Stimulated activated naive CD8-positive, alpha-beta T cell treated with anti-CD3 and anti-CD28 coated beads, Interleukin-15, Interleukin-2, amounts not matched to agents 100 ng/mL and 50 ng/mL, for 24 hours (primary cell): ENCODE results near the gene GALNT7.
A peak's percentile ranks its signal among the peaks of the same experiment; 100 is the strongest.
"Not testable (repeated sequence)": the region's sequence is repeated elsewhere in the genome, so short reads cannot be mapped to it uniquely, and the experiment has no call there.

Experiments used
- H3K27ac Mint-ChIP-seq: one replicate; pipeline ENCODE4 v1.8.0; 2021; ENCODE audit warnings: mild to moderate bottlenecking, mixed read lengths
- H3K27me3 Mint-ChIP-seq: one replicate; pipeline ENCODE4 v1.8.0; 2021; ENCODE audit warnings: mixed read lengths
- H3K36me3 Mint-ChIP-seq: one replicate; pipeline ENCODE4 v1.8.0; 2021; ENCODE audit warnings: low read depth, mixed read lengths
- H3K4me1 Mint-ChIP-seq: one replicate; pipeline ENCODE4 v1.8.0; 2021; ENCODE audit warnings: low read depth, mixed read lengths
- H3K4me3 Mint-ChIP-seq: one replicate; pipeline ENCODE4 v1.8.0; 2021; ENCODE audit warnings: mild to moderate bottlenecking, mixed read lengths
- H3K9me3 Mint-ChIP-seq: one replicate; pipeline ENCODE4 v1.8.0; 2021; ENCODE audit warnings: mixed read lengths

The GALNT7 gene

GRCh38 chr4:173174184-173174583, 5.6 kb downstream of the GALNT7 start:
- Mint-ChIP-seq H3K4me3 (no peak overlapping the region), H3K27me3 (no peaks in the 10 kb centered on the region), H3K36me3 (no peaks in the 10 kb centered on the region), H3K9me3 (no peaks in the 10 kb centered on the region), H3K27ac (no peak overlapping the region), H3K4me1 (peaks cover 59% of the 10 kb centered on the region)

- H3K27me3 Mint-ChIP-seq, result no peaks in the 10 kb centered on the region
- H3K9me3 Mint-ChIP-seq, result no peaks in the 10 kb centered on the region
- H3K27ac Mint-ChIP-seq, result no peak overlapping the region
- H3K36me3 Mint-ChIP-seq, result no peaks in the 10 kb centered on the region
- H3K4me1 Mint-ChIP-seq, result peaks cover 59% of the 10 kb centered on the region
- no peak overlapping the region for H3K4me3 Mint-ChIP-seq
Observed at GRCh38 chr4:173174594-173175012, 6.0 kb downstream of the GALNT7 start.

DNA sequence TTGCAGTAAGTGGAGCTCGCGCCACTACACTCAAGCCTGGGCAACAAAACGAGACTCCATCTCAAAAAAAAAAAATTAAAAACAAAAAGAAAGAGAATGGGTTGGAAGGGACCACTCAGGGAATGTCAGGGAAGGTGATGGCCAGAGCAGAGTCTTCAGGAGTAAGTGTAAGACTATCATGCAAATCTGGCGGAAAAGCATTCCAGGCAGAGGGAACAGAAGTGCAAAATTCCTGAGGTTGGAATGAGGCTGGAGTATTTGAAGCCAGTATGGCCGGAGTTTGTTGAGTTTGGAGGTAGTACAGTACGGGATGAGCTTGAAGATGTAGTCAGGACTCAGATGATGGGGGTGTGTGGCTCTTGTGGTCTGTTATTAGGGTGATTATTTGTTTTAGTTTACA, 7.4 kb downstream of the GALNT7 start:
- H3K27ac Mint-ChIP-seq, result no peak overlapping the region
- H3K27me3 Mint-ChIP-seq, result no peaks in the 10 kb centered on the region
- H3K36me3 Mint-ChIP-seq, result no peaks in the 10 kb centered on the region
- H3K9me3 Mint-ChIP-seq, result no peaks in the 10 kb centered on the region
- peaks cover 54% of the 10 kb centered on the region for H3K4me1 Mint-ChIP-seq
- H3K4me3 Mint-ChIP-seq, result no peak overlapping the region

- Mint-ChIP-seq H3K36me3 (no peaks in the 10 kb centered on the region), H3K4me3 (no peak overlapping the region), H3K4me1 (peaks cover 52% of the 10 kb centered on the region), H3K9me3 (no peaks in the 10 kb centered on the region), H3K27ac (no peak overlapping the region), H3K27me3 (no peaks in the 10 kb centered on the region)
Observed at GRCh38 chr4:173177232-173177631, 8.6 kb downstream of the GALNT7 start.

DNA sequence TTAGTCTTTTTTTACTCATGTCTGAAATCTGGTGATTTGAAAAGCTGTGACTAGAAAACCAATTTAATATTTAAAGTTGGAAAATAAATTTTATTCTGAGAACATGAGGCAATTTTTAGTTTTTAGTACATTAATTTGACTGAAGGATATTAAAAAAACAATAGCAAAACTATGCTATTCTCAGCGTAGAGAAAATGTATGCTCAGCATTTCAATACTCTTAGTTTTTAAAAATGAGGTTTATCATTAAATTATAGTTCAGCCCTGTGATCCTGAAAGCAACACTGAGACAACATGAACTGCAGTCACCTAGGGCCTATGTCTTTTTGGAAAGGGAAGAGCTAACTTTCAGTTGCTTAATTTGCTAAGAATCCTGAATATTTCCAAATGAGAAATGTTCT, 9.5 kb downstream of the GALNT7 start:
- Mint-ChIP-seq H3K4me1 (peaks cover 51% of the 10 kb centered on the region), H3K9me3 (no peaks in the 10 kb centered on the region), H3K27ac (no peak overlapping the region), H3K4me3 (no peak overlapping the region), H3K36me3 (no peaks in the 10 kb centered on the region), H3K27me3 (no peaks in the 10 kb centered on the region)

- no peak overlapping the region for H3K27ac Mint-ChIP-seq
- H3K4me3 Mint-ChIP-seq, result no peak overlapping the region
- peaks cover 50% of the 10 kb centered on the region for H3K4me1 Mint-ChIP-seq
- no peaks in the 10 kb centered on the region for H3K9me3 Mint-ChIP-seq
- H3K36me3 Mint-ChIP-seq, result no peaks in the 10 kb centered on the region
- no peaks in the 10 kb centered on the region for H3K27me3 Mint-ChIP-seq
Observed at GRCh38 chr4:173181848-173182247, 13.2 kb downstream of the GALNT7 start.

- Mint-ChIP-seq H3K9me3 (no peaks in the 10 kb centered on the region), H3K27me3 (no peaks in the 10 kb centered on the region), H3K36me3 (no peaks in the 10 kb centered on the region), H3K27ac (no peak overlapping the region), H3K4me1 (peaks cover 45% of the 10 kb centered on the region), H3K4me3 (no peak overlapping the region)
Observed at GRCh38 chr4:173182403-173182802, 13.8 kb downstream of the GALNT7 start.

GRCh38 chr4:173183659-173184247, 15.1 kb downstream of the GALNT7 start:
- H3K27me3 Mint-ChIP-seq, H3K36me3 Mint-ChIP-seq, H3K9me3 Mint-ChIP-seq, H3K4me3 Mint-ChIP-seq, H3K27ac Mint-ChIP-seq: not testable (repeated sequence)
- H3K4me1 Mint-ChIP-seq, result peaks cover 45% of the 10 kb centered on the region

DNA sequence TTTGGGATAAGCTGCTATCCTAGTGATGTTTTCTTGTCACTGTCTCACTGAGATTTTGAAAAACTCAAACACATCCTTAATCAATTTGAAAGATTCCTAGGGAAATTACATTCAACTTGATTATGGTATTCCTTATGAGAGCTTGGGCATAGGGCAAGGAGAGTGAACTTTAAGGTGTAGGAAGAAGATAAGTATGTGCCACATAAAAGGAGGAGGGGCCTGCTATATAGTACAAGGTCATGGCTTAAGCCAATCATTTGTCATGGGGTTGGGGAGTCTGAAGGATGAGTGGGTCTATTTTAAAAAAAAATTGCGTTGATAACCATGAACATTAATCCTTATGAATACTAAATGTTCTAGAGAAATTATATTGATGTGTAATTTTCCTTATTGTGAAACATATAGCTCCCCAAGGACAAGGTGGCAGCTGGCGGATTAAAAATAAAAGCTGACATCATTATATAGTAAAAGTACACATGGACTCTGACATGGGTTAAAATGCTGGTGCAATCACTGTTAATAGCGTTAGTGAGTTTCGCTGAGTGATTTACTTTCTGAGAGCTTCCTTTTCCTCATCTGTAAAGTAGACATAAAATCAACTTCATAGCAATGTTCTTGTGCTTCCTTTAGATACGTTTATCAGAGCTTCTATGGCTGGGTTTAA, 17.4 kb downstream of the GALNT7 start:
- Mint-ChIP-seq H3K4me3 (no peak overlapping the region), H3K4me1 (peaks cover 56% of the 10 kb centered on the region), H3K36me3 (peaks cover 5% of the 10 kb centered on the region)

DNA sequence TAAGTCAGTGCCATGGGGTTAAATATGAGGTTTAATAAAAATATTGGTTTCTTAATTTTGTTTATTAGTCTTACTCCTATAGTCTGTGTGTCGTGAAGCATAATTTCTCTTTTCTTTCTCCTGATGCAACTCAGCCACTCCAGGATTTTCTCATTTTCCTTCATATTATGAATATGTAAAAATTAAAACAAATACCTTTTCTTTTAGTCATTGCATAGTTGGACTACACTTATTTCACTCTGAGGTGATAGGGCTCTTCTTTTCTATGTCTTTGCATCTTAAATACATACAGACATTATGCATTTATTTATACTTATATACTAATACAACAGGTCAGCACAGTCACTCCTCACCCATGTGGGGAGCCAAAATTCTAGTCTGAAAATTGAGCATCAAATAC, 19.1 kb downstream of the GALNT7 start:
- Mint-ChIP-seq H3K27me3 (no peaks in the 10 kb centered on the region), H3K27ac (no peak overlapping the region)

More for the DNA sequence above, 17.4 kb downstream of the GALNT7 start:
- H3K27me3 Mint-ChIP-seq, result no peaks in the 10 kb centered on the region
- H3K27ac Mint-ChIP-seq, result no peak overlapping the region
- no peaks in the 10 kb centered on the region for H3K9me3 Mint-ChIP-seq

DNA sequence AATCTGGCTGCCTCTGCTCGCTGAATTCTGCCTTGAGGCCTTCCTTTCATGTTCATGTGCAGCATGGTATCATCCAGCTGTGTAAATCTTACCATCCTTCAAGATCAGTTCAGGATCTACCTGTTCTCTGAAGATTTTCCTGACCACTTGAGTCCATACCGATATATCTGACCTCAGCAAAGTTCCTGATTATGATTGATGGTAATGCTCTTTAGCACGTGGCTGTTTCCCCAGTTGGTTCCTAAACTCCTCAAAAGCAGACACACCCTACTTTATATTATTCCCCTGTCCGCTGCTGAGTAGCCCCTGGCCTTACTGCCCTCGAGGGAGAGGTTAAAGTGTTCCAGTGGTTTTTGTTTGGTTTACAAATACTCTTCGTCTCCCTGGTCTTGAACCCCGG, 20.0 kb downstream of the GALNT7 start:
- no peaks in the 10 kb centered on the region for H3K9me3 Mint-ChIP-seq
- no peaks in the 10 kb centered on the region for H3K27me3 Mint-ChIP-seq
- no peak overlapping the region for H3K4me3 Mint-ChIP-seq
- H3K27ac Mint-ChIP-seq, result no peak overlapping the region
- peaks cover 59% of the 10 kb centered on the region for H3K4me1 Mint-ChIP-seq
- H3K36me3 Mint-ChIP-seq, result peaks cover 5% of the 10 kb centered on the region

More for the DNA sequence above, 19.1 kb downstream of the GALNT7 start:
- H3K4me3 Mint-ChIP-seq, result no peak overlapping the region
- peaks cover 58% of the 10 kb centered on the region for H3K4me1 Mint-ChIP-seq
- H3K36me3 Mint-ChIP-seq, result peaks cover 5% of the 10 kb centered on the region
- H3K9me3 Mint-ChIP-seq, result no peaks in the 10 kb centered on the region

DNA sequence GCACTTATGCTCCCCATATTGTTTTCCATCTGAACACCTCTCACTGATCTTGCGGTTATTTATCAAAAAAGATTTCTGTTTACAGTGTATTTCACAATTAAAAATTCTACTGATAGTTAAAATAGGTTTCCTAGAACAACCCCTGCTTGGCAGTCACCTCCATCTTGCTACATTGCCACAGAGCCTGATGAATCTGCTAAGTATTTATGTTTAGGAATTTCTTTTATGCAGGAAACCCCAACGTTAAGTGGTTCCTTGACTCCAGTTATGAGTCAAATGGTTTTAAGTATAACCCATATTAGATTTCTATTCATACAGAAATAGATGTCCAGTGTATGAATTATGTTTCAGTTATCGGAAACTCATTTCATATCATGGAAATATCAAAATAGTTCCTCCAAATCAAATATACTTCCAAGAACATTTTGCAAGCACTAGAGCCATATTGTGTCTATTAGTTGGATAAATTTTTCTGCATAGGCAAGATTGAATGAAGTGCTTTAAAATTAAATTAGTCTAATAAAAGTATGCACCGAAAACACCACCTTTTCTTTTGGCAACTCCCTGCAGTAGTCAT, 20.6 kb downstream of the GALNT7 start:
- Mint-ChIP-seq H3K9me3 (no peaks in the 10 kb centered on the region), H3K4me1 (peaks cover 59% of the 10 kb centered on the region), H3K27ac (no peak overlapping the region), H3K27me3 (no peaks in the 10 kb centered on the region), H3K36me3 (peaks cover 5% of the 10 kb centered on the region), H3K4me3 (no peak overlapping the region)

GRCh38 chr4:173191623-173192041, 23.0 kb downstream of the GALNT7 start:
- H3K4me1 Mint-ChIP-seq, result peaks cover 52% of the 10 kb centered on the region
- H3K9me3 Mint-ChIP-seq, result no peaks in the 10 kb centered on the region
- peak overlapping the region; percentile 90 for H3K27ac Mint-ChIP-seq
- peaks cover 5% of the 10 kb centered on the region for H3K36me3 Mint-ChIP-seq
- peak overlapping the region; percentile 8 for H3K4me3 Mint-ChIP-seq
- no peaks in the 10 kb centered on the region for H3K27me3 Mint-ChIP-seq

GRCh38 chr4:173192375-173193162, 24.0 kb downstream of the GALNT7 start:
- Mint-ChIP-seq H3K4me1 (peaks cover 51% of the 10 kb centered on the region), H3K27ac (no peak overlapping the region), H3K27me3 (no peaks in the 10 kb centered on the region), H3K9me3 (no peaks in the 10 kb centered on the region), H3K36me3 (peaks cover 5% of the 10 kb centered on the region), H3K4me3 (no peak overlapping the region)

DNA sequence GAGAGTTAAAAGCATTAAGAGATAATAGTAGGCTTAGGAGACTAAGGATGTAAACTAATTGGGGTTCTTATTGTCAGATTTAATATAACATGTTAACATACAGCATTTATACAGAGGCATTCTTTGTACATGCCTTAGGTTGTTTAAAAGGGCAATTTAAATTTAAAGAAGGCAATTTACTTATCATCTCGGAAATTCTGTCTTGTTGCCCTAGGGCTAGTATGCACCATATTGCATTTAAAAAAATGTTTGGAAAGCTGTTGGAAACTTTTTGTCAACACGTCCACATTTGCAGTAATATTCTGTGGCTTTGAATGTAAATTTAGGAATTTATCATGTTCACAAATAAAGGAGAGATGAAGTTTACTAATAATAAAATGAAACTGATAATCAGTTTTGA, 25.5 kb downstream of the GALNT7 start:
- H3K36me3 Mint-ChIP-seq, result no peaks in the 10 kb centered on the region
- no peak overlapping the region for H3K4me3 Mint-ChIP-seq
- H3K27ac Mint-ChIP-seq, result no peak overlapping the region
- H3K27me3 Mint-ChIP-seq, result no peaks in the 10 kb centered on the region
- H3K4me1 Mint-ChIP-seq, result peaks cover 44% of the 10 kb centered on the region
- H3K9me3 Mint-ChIP-seq, result no peaks in the 10 kb centered on the region
